H1 (cell line): Measurements from ENCODE around the gene KIF20A.
"Not testable (repeated sequence)": the region's sequence is repeated elsewhere in the genome, so short reads cannot be mapped to it uniquely, and the experiment has no call there.

ENCODE experiments used
- BCL11A ChIP-seq, 2 experiments: IDR thresholded peaks; one replicate each; pipeline ENCODE4 v1.6.1; 2011; ENCODE audit warnings: low read depth in 2 of 2, low read length in 2 of 2, mild to moderate bottlenecking in 2 of 2
- CTCF ChIP-seq, 3 experiments: IDR thresholded peaks; 1 replicate in 2 of 3; 2 replicates in 1 of 3; pipeline versions ENCODE4 v1.5.1 to v1.6.1; 2011; ENCODE audit warnings: low read length in 3 of 3, mild to moderate bottlenecking in 3 of 3, inconsistent platforms in 2 of 3, low read depth in 1 of 3, moderate library complexity in 1 of 3; ENCODE audit not compliant: insufficient read depth in 1 of 3; ENCODE audit errors: control extremely low read depth in 1 of 3
- EP300 ChIP-seq, 2 experiments: IDR thresholded peaks; 1 replicate in 1 of 2; 2 replicates in 1 of 2; pipeline ENCODE4 v1.6.1; 2011 to 2012; ENCODE audit warnings: low read depth in 2 of 2, low read length in 2 of 2, mild to moderate bottlenecking in 2 of 2, borderline replicate concordance in 1 of 2, inconsistent platforms in 1 of 2, moderate library complexity in 1 of 2
- GTF2F1 ChIP-seq: IDR thresholded peaks from 2 replicates; pipeline ENCODE4 v1.6.1; 2012; ENCODE audit warnings: low read depth, low read length, improper control_type of control experiment, borderline replicate concordance
- POLR2A ChIP-seq, 2 experiments: IDR thresholded peaks; 1 replicate in 1 of 2; 2 replicates in 1 of 2; pipeline ENCODE4 v1.6.1; 2011; ENCODE audit warnings: low read depth in 2 of 2, low read length in 2 of 2, mild to moderate bottlenecking in 2 of 2; ENCODE audit errors: control extremely low read depth in 1 of 2
- POLR2AphosphoS5 ChIP-seq: IDR thresholded peaks from 2 replicates; pipeline ENCODE4 v1.6.1; 2011; ENCODE audit warnings: low read depth, low read length
- RAD21 ChIP-seq, 2 experiments: IDR thresholded peaks in 1 of 2; conservative IDR thresholded peaks in 1 of 2; 2 replicates each; pipeline ENCODE4 v1.6.1; 2011; ENCODE audit warnings: low read depth in 2 of 2, low read length in 2 of 2, improper control_type of control experiment in 1 of 2, inconsistent platforms in 1 of 2, mild to moderate bottlenecking in 1 of 2, moderate library complexity in 1 of 2
- RBBP5 ChIP-seq: IDR thresholded peaks from 2 replicates; pipeline ENCODE4 v1.7.1; 2012; ENCODE audit warnings: low read depth, mild to moderate bottlenecking, inconsistent platforms, low read length, moderate library complexity, borderline replicate concordance
- SIN3A ChIP-seq, 2 experiments: IDR thresholded peaks in 1 of 2; conservative IDR thresholded peaks in 1 of 2; 2 replicates each; pipeline ENCODE4 v1.6.1; 2011 to 2012; ENCODE audit warnings: low read length in 2 of 2, improper control_type of control experiment in 1 of 2, low read depth in 1 of 2, mild to moderate bottlenecking in 1 of 2
- SP1 ChIP-seq: IDR thresholded peaks from 2 replicates; pipeline ENCODE4 v1.6.1; 2011; ENCODE audit warnings: low read depth, low read length
- SRF ChIP-seq: IDR thresholded peaks from 2 replicates; pipeline ENCODE4 v1.6.1; 2011; ENCODE audit warnings: mild to moderate bottlenecking, low read depth, low read length, moderate library complexity

- not testable (repeated sequence) for TF ChIP-seq CTCF (IDR thresholded peaks at IDR 0.05; ENCODE audit: control extremely low read depth in 1 of 3, insufficient read depth in 1 of 3, low read depth in 1 of 3, low read length in 3 of 3); SP1; GTF2F1; EP300 (IDR thresholded peaks at IDR 0.05; ENCODE audit: borderline replicate concordance in 1 of 2, low read depth in 2 of 2, low read length in 2 of 2); SRF; SIN3A (conservative IDR thresholded peaks at IDR 0.05 in 1 of 2, IDR thresholded peaks at IDR 0.05 in 1 of 2; ENCODE audit: low read depth in 1 of 2, low read length in 2 of 2); POLR2AphosphoS5; BCL11A (IDR thresholded peaks at IDR 0.05; ENCODE audit: low read depth in 2 of 2, low read length in 2 of 2); POLR2A (IDR thresholded peaks at IDR 0.05; ENCODE audit: control extremely low read depth in 1 of 2, low read depth in 2 of 2, low read length in 2 of 2); RBBP5; RAD21 (IDR thresholded peaks at IDR 0.05 in 1 of 2, conservative IDR thresholded peaks at IDR 0.05 in 1 of 2; ENCODE audit: low read depth in 2 of 2, low read length in 2 of 2)
Measured at GRCh38 chr5:138193859-138194258, 14.9 kb downstream of the KIF20A start.
